Epithelial cell of alveolus of lung (primary cell): ENCODE measurements around the gene RD3L. TPM values are rescaled to one million over a fixed set of nuclear protein-coding genes. Genes with fewer than 3 reads are reported as not detected.

Source experiments
- total RNA-seq: library from RNA; depleted of rRNA; stranded (reverse); fragments of >200 nt; gene quantifications from 2 replicates; pipeline ENCODE4 v1.2.1, GENCODE V29; 2015

The RD3L gene
- total RNA-seq, result not detected in 2 replicates

GRCh38 chr14:103941973-103942736, at the start of gene RD3L:
RD3L (minus strand) TSS chr14:103942529; CDS start chr14:103941695, 834 bp downstream.

GRCh38 chr14:103928011-103928890, 14.1 kb downstream of the RD3L start, which contains the start of gene TDRD9:
TDRD9 (plus strand) TSS chr14:103928456; CDS start chr14:103928510, 54 bp downstream.

Other genes starting within 250 kb of the RD3L start
- 10.5 and 26.9 TPM in 2 replicates for gene XRCC3, start 227.1 kb downstream of the RD3L start, total RNA-seq
- 40.0 and 45.1 TPM in 2 replicates for gene ZFYVE21, start 226.7 kb downstream of the RD3L start, total RNA-seq
- 1.3 and 1.4 TPM in 2 replicates for gene PPP1R13B, start 95.0 kb downstream of the RD3L start, total RNA-seq
- 0.26 TPM in 1 of 2 replicates, not detected in the other for gene TDRD9, start 14.1 kb downstream of the RD3L start, total RNA-seq
- gene ASPG, start 143.2 kb upstream of the RD3L start, total RNA-seq, result not detected in 2 replicates
- 0.26 and 1.2 TPM in 2 replicates for gene KIF26A, start 196.1 kb upstream of the RD3L start, total RNA-seq